ENCODE measurements around the gene EPRS1. TPM values are rescaled to one million over a fixed set of nuclear protein-coding genes. Genes with fewer than 3 reads are reported as not detected.

The EPRS1 gene
- polyA plus RNA-seq, 1 of the 3 experiments (the other 2 are of a cell fraction), result 23.4 TPM

DNA sequence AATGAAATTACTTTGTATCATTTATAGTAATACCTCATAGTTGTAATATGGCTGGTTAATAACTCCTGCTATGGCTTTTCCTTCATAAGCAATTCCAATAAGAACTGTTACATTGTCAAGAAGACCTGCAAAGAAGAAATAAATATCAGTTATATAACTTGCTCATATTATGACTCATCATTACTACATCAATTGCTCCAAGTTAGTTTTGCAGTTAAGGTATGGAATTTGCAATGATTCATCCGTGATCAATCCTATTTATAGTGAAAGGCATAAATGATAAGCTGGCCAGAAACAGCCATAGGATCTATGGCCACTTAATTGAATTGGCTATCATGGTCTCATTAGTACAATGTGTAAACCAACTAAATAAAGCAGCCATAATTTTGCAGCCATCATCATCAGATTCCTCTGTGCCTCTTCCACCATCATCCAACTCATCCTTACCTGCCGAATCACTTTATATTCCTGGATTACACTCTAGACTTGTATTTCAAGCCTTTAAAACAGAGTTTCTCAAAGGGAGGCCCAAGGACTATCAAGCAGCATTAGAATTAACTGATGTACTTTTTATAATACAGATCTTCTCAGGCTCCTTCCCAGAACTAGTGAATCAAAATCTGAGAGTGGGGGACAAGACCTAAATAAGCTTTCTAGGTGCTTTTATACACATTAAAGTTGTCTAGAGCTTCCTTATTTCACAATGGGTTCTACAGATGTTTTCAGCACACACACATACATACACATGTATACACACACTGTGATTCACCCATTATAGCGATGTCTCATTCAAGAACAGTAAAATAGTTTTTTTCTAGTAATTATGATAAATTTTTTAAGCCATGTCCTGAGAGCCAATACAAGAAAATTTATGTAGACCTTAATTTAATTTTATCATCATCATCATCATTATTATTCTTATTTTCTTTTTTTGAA is 21.2 kb upstream of the EPRS1 start:
- no peak overlapping the region for H3K4me2 ChIP-seq
- 62% methylated on average over 3 of the region's 3 CpGs for WGBS (ENCODE audit: low lambda C conversion rate)
- H3K27ac ChIP-seq (ENCODE audit: low read depth in 2 of 2, low read length in 1 of 2), result peak overlapping the region in 1 of 2 experiments; percentile 62; a peak in 2 of 4 replicates
- ChIA-PET POLR2A (no interaction called here), CTCF (interaction anchor here (0.6 to 1.0 kb wide), 4 partner anchors 8 to 57 kb away, joined by 3 to 4 read pairs (median 3); no protein-coding TSS in a partner anchor)
- TF ChIP-seq TEAD4 (IDR thresholded peaks at IDR 0.05; ENCODE audit: borderline replicate concordance, insufficient read depth), result 0 out of 2 replicates have a peak, but pooled peaks have one; percentile 29
- no peak for TF ChIP-seq ELF1 (IDR thresholded peaks at IDR 0.05)
- TF ChIP-seq, protein P1, sequence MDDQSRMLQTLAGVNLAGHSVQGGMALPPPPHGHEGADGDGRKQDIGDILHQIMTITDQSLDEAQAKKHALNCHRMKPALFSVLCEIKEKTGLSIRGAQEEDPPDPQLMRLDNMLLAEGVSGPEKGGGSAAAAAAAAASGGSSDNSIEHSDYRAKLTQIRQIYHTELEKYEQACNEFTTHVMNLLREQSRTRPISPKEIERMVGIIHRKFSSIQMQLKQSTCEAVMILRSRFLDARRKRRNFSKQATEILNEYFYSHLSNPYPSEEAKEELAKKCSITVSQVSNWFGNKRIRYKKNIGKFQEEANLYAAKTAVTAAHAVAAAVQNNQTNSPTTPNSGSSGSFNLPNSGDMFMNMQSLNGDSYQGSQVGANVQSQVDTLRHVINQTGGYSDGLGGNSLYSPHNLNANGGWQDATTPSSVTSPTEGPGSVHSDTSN (IDR thresholded peaks at IDR 0.05), result peak; percentile 55
- TF ChIP-seq TCF12 (IDR thresholded peaks at IDR 0.05), result peak; percentile 81
- TF ChIP-seq, protein P2, sequence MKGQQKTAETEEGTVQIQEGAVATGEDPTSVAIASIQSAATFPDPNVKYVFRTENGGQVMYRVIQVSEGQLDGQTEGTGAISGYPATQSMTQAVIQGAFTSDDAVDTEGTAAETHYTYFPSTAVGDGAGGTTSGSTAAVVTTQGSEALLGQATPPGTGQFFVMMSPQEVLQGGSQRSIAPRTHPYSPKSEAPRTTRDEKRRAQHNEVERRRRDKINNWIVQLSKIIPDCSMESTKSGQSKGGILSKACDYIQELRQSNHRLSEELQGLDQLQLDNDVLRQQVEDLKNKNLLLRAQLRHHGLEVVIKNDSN (IDR thresholded peaks at IDR 0.05; ENCODE audit: borderline replicate concordance, low read depth), result no peak
- no peak for TF ChIP-seq TAF1 (IDR thresholded peaks at IDR 0.05; ENCODE audit: borderline replicate concordance, low read depth, low read length)
- TF ChIP-seq, protein P3, sequence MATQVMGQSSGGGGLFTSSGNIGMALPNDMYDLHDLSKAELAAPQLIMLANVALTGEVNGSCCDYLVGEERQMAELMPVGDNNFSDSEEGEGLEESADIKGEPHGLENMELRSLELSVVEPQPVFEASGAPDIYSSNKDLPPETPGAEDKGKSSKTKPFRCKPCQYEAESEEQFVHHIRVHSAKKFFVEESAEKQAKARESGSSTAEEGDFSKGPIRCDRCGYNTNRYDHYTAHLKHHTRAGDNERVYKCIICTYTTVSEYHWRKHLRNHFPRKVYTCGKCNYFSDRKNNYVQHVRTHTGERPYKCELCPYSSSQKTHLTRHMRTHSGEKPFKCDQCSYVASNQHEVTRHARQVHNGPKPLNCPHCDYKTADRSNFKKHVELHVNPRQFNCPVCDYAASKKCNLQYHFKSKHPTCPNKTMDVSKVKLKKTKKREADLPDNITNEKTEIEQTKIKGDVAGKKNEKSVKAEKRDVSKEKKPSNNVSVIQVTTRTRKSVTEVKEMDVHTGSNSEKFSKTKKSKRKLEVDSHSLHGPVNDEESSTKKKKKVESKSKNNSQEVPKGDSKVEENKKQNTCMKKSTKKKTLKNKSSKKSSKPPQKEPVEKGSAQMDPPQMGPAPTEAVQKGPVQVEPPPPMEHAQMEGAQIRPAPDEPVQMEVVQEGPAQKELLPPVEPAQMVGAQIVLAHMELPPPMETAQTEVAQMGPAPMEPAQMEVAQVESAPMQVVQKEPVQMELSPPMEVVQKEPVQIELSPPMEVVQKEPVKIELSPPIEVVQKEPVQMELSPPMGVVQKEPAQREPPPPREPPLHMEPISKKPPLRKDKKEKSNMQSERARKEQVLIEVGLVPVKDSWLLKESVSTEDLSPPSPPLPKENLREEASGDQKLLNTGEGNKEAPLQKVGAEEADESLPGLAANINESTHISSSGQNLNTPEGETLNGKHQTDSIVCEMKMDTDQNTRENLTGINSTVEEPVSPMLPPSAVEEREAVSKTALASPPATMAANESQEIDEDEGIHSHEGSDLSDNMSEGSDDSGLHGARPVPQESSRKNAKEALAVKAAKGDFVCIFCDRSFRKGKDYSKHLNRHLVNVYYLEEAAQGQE (IDR thresholded peaks at IDR 0.05; ENCODE audit: low read depth, low read length), result no peak
- peak in 1 of 2 experiments; percentile 5; a peak in 2 of 4 replicates for TF ChIP-seq EP300 (IDR thresholded peaks at IDR 0.05; ENCODE audit: borderline replicate concordance in 1 of 2, low read depth in 1 of 2, low read length in 1 of 2)
- peak; percentile 51; the same call in 1 of the 2 replicates for TF ChIP-seq MEF2A (IDR thresholded peaks at IDR 0.05; ENCODE audit: borderline replicate concordance, low read depth)
- TF ChIP-seq RFX5 (IDR thresholded peaks at IDR 0.05; ENCODE audit: low read length), result no peak
- TF ChIP-seq JUND (IDR thresholded peaks at IDR 0.05), result peak; percentile 64
- peak; percentile 86 for TF ChIP-seq FOSL2 (IDR thresholded peaks at IDR 0.05; ENCODE audit: borderline replicate concordance, low read depth)
- no peak overlapping the region for H3K4me3 ChIP-seq (ENCODE audit: low read depth in 2 of 2, low read length in 1 of 2)
- H2AFZ ChIP-seq (ENCODE audit: low read depth), result no peak overlapping the region
- H3K9me3 ChIP-seq, result no peaks in the 10 kb centered on the region
- no peaks in the 10 kb centered on the region for H3K79me2 ChIP-seq (ENCODE audit: insufficient read depth)
- H3K9ac ChIP-seq, result no peak overlapping the region
- no peaks in the 10 kb centered on the region for H4K20me1 ChIP-seq (ENCODE audit: insufficient read depth)
- no peaks in the 10 kb centered on the region for H3K27me3 ChIP-seq (ENCODE audit: insufficient read depth)
- H3K4me1 ChIP-seq (ENCODE audit: control insufficient read depth in 1 of 2, insufficient read depth in 2 of 2, low read depth in 1 of 2, low read length in 1 of 2), result peaks cover 0 to 6% of the 10 kb centered on the region in 2 experiments; a peak in 1 of 4 replicates
- H3F3A ChIP-seq (replicated peaks; ENCODE audit: insufficient read depth), result peaks cover 16% of the 10 kb centered on the region
- DNase-seq, result no peak
- H3K9me2 ChIP-seq, result no peaks in the 10 kb centered on the region
- H3K36me3 ChIP-seq (replicated peaks in 1 of 2; ENCODE audit: control insufficient read depth in 1 of 2, insufficient read depth in 2 of 2, low read length in 1 of 2), result peaks cover 38 to 47% of the 10 kb centered on the region in 2 experiments

All from SK-N-SH (cell line).